Measurements from ENCODE around the gene ETV3L. TPM values are rescaled to one million over a fixed set of nuclear protein-coding genes. Genes with fewer than 3 reads are reported as not detected.
A peak's percentile ranks its signal among the peaks of the same experiment; 100 is the strongest.

ETV3L gene
- total RNA-seq, 1 experiment from 2014 or later, result not detected

GRCh38 chr1:157132111-157132510 lies 32.5 kb upstream of the ETV3L start:
- DNase-seq (ENCODE audit: low spot score), result no peak

- DNase-seq (ENCODE audit: low spot score), result no peak
These were observed 31.7 kb upstream of the ETV3L start for GRCh38 chr1:157131281-157131680.

- DNase-seq (ENCODE audit: low spot score), result no peak
These were observed 25.2 kb upstream of the ETV3L start for GRCh38 chr1:157124855-157125254.

DNA sequence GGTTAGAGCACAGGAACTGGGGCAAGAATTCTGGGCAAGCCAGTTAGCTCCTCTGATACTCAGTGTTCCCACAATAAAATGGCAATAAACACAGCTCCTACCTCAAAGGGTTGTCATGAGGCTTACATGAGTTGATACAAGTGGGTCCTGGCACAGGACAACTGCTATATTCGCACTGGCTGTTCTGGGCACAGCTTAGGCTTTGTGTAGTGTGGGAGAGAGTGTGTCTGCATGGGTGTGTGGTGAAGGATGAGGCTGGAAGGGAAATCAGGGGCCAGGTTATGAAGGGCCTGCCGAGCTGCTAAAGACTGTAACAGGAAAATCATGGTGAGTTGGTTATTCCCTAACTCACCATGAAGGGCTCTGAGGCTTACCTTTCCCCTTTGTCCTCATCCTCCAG lies 19.8 kb upstream of the ETV3L start:
- DNase-seq (ENCODE audit: low spot score), result no peak

DNA sequence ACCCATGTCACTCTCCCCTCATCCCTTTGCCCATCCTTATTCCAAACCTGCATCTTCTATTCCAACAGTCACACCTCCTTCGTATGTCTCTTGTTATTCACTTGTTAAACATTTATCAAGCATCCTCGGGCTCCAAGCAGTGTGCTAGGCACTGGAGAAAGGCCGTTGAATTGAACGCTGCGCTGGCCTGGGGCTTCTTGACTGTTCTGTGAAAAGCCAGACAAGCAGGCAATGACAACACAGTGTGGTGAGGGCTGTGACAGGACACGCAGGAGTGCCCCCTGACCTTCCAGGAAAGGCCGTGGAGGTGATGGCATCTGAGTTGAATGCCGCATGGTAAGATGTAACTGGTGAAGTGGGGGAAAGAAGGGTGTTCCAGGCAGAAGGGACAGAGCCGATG lies 19.4 kb upstream of the ETV3L start:
- no peak for DNase-seq (ENCODE audit: low spot score)

DNA sequence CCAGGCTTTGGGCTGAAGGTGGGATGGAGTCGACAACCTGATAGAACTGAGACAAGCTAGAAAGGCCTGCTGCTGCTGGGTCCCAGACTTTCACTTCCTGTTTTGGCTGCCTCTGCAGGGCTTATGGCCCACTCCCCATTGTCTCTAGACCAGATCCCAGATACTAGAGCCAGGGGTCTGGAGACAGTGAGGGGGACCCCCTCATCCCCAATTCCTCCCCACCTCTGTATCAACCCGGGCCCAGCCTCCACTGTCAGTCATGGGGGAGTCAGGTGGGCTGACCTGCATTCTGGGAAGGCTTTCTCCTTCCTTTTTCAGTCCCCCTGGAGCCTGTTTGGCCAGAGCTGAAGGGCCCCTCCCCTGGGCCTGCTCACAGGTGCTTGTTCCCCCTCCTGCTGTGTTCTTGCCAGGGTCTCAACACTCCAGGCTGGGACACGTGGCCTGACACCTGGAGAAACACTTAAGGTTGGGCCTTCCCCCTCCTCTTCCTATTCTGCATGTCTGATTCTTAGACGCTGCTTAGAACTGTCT lies 18.0 kb upstream of the ETV3L start:
- DNase-seq (ENCODE audit: low spot score), result no peak

DNA sequence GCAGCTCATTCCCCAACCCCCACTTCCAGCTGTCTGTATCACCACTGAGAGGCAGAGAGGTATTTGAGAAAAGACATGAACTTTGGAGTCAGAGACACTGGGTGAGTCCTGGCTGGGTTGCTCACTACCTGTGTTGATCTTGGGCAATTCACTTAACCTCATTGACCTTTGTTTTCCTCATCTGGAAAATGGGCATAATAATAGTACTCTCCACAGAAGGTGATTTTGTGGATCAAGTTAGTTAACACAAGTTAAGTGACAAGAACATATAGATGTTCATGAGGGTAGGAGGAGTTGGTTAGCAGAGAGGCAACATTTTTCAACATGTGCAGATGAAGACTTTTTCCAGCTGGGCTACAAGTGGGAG lies 17.1 kb upstream of the ETV3L start:
- no peak for DNase-seq (ENCODE audit: low spot score)

DNA sequence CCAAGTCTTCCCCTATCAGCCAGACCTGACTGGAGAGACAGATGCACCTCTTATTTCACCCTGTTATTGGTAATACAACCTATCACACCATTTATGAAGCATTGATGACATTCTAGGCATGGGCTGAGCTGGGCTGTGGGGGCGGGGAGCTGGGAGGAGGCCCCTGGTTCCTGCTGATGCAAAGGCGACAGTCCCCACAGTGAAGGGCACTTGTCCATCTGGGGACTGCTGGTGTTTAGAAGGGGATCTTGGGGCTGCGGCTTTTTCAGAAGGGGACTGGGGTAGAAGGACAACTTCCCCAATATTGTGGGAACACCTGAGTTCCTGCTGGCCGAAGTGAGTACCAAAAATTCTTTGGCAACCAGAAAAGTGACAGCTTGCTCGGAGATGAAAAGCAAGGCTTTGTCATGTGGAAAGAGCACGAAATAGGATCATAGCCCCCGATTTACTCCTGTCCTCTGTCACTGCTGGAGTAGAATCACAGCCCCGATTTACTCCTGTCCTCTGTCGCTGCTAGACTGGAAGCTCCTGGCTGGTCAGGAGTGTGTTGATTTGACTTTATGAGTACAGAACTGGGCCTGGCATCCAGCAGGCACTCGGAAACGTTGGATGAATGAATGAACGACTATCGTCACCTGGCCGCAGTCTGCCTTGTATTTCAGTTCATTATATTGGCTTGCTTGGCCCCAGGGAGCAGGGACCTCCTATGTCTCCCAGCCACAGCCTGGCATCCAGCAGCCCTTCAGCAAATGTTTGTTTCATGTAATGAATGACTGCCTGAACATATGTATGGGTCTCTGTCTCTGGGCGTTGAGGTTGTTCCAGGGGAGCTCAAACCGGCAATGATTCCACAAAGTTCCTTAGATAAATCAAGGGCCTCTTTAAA lies 16.5 kb upstream of the ETV3L start:
- DNase-seq (ENCODE audit: low spot score), result no peak

DNA sequence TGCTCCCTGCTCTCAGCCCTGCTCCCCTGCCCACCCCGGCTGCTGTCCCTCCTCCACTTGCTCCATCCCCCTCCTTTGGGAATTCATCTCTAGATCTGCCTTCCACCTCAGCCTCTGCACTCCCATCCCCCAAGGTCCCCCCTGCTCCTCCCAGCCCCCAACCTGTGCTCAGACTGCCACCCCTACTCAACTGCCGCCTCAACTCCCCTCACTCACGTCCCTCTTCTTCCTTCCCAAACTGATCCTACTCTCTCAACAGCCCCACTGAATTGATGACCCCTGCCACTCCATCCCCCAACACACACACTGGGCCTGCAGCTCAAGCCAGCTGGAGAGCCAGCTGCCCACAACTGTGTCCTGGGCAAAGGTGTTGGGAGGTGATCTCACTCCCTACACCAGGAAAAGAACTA lies 15.8 kb upstream of the ETV3L start:
- no peak for DNase-seq (ENCODE audit: low spot score)

- DNase-seq (ENCODE audit: low spot score), result no peak
These were observed 14.8 kb upstream of the ETV3L start for GRCh38 chr1:157114183-157115121.

DNA sequence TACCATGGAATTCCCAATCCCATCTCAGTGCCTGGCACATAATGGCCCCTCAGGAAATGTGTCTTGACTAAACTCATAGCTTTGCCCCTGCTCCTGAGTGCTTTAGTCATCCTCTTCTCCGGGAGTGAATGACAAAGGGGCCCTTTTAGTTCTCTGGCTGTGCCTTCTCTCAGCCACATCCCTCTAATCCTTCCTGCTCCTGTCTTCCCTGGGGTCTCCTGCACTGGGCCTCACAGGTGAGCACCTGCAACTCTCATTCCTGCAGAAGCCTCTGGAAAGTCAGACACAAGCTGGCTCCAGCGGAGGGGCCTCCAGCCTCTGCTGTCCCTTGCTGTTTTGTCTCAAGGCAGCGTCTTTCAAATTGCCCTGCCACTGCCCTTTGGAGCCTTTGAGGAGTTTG lies 14.0 kb upstream of the ETV3L start:
- DNase-seq (ENCODE audit: low spot score), result no peak

DNA sequence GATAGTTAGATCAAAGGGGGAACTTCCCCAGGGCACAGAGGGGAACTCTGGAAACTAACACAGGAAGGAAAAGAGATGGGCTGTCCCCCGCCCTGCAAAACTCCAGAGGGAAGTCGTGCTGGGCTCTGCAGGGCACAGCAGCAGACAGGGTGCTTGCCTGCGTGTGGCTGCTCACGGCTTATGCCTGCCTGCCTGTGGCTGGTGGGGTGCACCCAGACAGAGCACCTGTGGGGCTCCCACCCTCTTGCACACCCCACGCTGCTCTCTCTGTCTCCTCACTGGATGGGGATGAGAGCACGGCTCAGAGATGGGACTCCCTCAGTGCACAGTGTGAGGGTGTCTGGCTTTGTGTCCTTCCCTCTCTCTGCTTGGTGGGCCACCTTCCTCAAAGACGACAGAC lies 13.5 kb upstream of the ETV3L start:
- no peak for DNase-seq (ENCODE audit: low spot score)

DNA sequence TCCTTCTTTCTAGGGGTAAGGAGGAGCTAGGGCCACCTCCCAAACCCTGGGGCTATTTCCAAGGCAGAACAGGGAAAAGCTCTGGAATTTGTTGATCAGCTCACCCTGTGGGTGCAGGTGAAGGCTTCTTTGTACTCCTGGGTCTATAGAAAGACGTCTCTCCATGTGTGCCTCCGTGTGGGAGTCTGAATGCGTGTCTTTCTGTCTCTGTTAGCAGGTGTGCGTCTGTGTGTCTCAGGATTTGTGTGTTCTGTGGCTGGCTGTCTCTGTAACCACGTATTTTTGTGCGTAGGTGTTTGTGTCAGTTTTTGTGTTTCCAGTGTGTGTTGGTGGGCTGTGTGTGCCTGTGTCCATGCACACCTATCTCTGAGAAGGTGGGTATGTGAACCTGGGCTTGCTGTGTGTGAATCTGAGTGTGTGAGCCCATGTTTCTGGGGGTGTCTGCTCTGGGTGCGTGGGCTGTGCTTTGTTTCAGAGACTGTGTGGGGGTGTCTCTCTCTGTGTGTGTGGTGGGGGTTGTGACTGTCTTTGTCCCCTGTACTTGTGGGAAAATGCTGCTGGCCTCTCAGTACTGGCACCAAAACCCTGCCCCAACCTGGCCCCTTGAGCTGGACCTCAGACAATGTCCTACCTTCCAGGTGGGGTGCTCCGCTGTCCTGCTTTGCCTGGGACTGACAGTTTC lies 12.7 kb upstream of the ETV3L start:
- no peak for DNase-seq (ENCODE audit: low spot score)

DNA sequence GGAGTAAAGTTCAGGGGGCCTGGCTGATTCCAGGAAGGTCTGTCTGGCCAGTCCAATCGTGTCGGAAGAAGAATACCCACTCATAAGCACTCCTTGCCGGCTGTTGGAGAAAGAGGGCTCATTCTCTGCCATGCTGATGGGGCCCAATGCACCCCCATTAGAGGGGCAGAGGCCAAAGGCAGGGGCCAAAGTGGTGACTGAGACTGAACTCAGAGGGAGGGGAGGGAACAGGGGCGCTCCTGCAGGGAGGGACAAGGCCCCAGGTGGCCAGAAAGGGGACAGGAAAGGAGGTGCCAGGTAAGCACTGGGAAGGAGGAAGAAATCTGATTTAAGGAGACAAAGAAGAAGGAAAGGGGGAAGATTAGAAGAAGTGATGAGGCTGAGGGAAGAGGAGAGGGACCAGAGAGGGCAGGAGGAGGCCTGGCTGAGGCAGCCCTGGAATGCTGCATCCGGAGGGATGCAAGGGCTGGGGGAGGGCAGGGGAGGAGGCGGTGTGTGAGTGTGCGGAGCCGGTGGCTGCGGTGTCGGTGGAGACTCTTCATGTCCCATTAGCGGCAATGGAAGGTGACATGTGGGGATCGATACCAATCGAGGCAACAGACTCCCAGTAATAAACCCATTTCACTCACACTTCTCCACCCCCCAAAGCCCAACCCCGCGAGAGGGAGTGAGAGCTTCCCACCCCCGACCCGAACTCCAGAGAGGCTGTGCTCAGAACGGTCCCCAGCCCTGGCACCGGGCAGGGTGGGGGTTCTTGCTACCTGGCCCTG lies 12.0 kb upstream of the ETV3L start:
- no peak for DNase-seq (ENCODE audit: low spot score)

DNA sequence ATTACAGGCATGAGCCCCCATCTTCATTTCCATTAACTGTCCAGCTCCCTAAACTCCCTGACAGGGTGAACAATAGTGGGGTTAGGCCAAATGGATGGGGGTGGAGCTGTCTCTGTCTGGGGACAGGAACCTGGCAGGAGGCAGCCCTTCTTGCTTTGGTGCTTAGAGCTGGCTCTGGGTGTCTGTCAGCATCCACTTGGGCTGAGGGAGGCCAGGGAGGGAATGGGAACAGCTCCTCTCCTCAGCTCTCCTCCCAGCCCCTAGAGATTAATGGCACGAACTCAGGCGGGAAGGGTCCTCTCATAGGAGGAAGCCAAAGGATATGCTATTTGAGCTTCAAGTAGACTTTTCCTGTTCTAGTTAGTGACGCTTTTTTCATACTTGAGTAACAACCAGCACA lies 11.1 kb upstream of the ETV3L start:
- DNase-seq (ENCODE audit: low spot score), result no peak

DNA sequence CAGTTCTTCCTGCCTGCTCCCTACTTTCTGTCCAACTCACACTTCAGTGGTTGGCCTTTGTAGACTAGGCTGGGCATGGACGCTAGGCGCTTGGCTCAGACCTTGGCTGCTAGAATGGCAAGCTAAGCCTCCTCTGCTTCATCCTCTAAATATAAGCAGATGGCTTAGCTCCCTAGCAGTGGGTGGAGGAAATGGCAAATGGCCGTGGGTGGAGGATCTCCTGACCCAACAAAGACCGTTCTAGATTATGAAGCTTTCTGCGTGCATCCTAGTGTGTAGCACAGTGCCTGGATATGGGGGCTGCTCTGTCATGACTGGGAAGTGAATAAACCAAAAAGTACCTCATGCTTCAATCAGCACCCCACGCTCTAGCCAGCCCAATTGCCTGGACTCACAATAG lies 10.4 kb upstream of the ETV3L start:
- DNase-seq (ENCODE audit: low spot score), result no peak

DNA sequence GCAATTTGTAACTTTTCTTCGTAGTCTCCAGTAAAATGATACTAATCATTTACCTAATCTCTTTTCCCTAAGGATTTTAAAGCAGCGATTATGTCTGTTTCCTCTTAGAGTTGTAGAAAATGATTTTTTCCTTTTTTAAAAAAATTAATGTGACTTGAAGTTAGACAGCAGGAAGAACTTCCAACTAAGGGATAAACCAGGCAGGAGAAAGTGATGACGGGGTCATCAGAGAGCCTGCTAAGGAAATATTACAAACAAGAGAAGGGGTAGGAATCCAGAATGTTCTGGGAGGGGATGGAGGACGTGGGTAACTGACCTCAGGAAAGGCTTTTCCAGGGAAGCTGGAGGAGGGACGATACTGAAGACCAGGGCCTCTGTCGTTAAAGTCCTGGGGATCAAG lies 8.8 kb upstream of the ETV3L start:
- DNase-seq (ENCODE audit: low spot score), result no peak

- no peak for DNase-seq (ENCODE audit: low spot score)
These were observed 8.1 kb upstream of the ETV3L start for GRCh38 chr1:157107702-157108101.

GRCh38 chr1:157106813-157107189 lies 7.2 kb upstream of the ETV3L start:
- DNase-seq (ENCODE audit: low spot score), result no peak

- DNase-seq (ENCODE audit: low spot score), result peak; percentile 86
These were observed 6.6 kb upstream of the ETV3L start for GRCh38 chr1:157105988-157106812.
